GM10266 (cell line): ENCODE measurements around the gene TCN2.
"Not testable (repeated sequence)": the region's sequence is repeated elsewhere in the genome, so short reads cannot be mapped to it uniquely, and the experiment has no call there.

Experiments
- DNase-seq: peaks from one replicate; pipeline ENCODE4 v3.0.0; 2012; ENCODE audit errors: extremely low spot score
- CTCF ChIP-seq: IDR thresholded peaks from 2 replicates; pipeline ENCODE4 v1.5.1; 2012; ENCODE audit warnings: mild to moderate bottlenecking, low read depth; ENCODE audit not compliant: control insufficient read depth, insufficient read depth; ENCODE audit errors: missing control alignments

Gene TCN2

GRCh38 chr22:30627471-30627870 is 20.5 kb downstream of the TCN2 start:
- DNase-seq: no peak
- TF ChIP-seq CTCF: no peak

- no peak for TF ChIP-seq CTCF
- no peak for DNase-seq
Observed at GRCh38 chr22:30628491-30628890, 21.5 kb downstream of the TCN2 start.

- DNase-seq: not testable (repeated sequence)
Observed at GRCh38 chr22:30631469-30631868, 24.5 kb downstream of the TCN2 start.

- DNase-seq: peak; percentile 97
- peak; percentile 96 for TF ChIP-seq CTCF
Observed at GRCh38 chr22:30634471-30635233, 27.7 kb downstream of the TCN2 start.

GRCh38 chr22:30635273-30636225 is 28.6 kb downstream of the TCN2 start, which contains the start of gene SLC35E4:
Gene SLC35E4, plus strand, starts transcription at chr22:30635781. Its CDS starts 670 bp downstream, at chr22:30636451.
- TF ChIP-seq CTCF: peak; percentile 28
- DNase-seq: peak; percentile 99

GRCh38 chr22:30636226-30637077 is 29.5 kb downstream of the TCN2 start:
- no peak for TF ChIP-seq CTCF
- peak; percentile 26 for DNase-seq

GRCh38 chr22:30637701-30638114 is 30.7 kb downstream of the TCN2 start:
- DNase-seq: peak; percentile 11

More at GRCh38 chr22:30637701-30638114, 30.7 kb downstream of the TCN2 start:
- no peak for TF ChIP-seq CTCF
